GM21723 (cell line): Measurements from ENCODE around the gene METTL9.
"Not testable (repeated sequence)": the region's sequence is repeated elsewhere in the genome, so short reads cannot be mapped to it uniquely, and the experiment has no call there.

Source experiments
- ATAC-seq: cut with Tn5 transposase; IDR thresholded peaks from one replicate; pipeline ENCODE4 v1.9.1; 2021; ENCODE audit warnings: mild to moderate bottlenecking, moderate library complexity; ENCODE audit not compliant: unreplicated experiment

The METTL9 gene

GRCh38 chr16:21608639-21609328 is 9.4 kb downstream of the METTL9 start:
- no peak for ATAC-seq

GRCh38 chr16:21610006-21610544 is 10.7 kb downstream of the METTL9 start:
- ATAC-seq = no peak

GRCh38 chr16:21610766-21611165 is 11.4 kb downstream of the METTL9 start:
- no peak for ATAC-seq

- ATAC-seq = no peak
Observed at GRCh38 chr16:21611198-21611555, 11.8 kb downstream of the METTL9 start.

- no peak for ATAC-seq
Observed at GRCh38 chr16:21611556-21612384, 12.4 kb downstream of the METTL9 start.

GRCh38 chr16:21613361-21613760 is 14.0 kb downstream of the METTL9 start:
- no peak for ATAC-seq

GRCh38 chr16:21613781-21614180 is 14.4 kb downstream of the METTL9 start:
- ATAC-seq = no peak

- ATAC-seq = no peak
Observed at GRCh38 chr16:21614896-21615295, 15.5 kb downstream of the METTL9 start.

- no peak for ATAC-seq
Observed at GRCh38 chr16:21617607-21618006, 18.2 kb downstream of the METTL9 start.

GRCh38 chr16:21618281-21618680 is 18.9 kb downstream of the METTL9 start:
- no peak for ATAC-seq

GRCh38 chr16:21619765-21620425 is 20.5 kb downstream of the METTL9 start:
- no peak for ATAC-seq

- no peak for ATAC-seq
Observed at GRCh38 chr16:21620592-21620991, 21.2 kb downstream of the METTL9 start.

- no peak for ATAC-seq
Observed at GRCh38 chr16:21622545-21622944, 23.2 kb downstream of the METTL9 start.

- ATAC-seq = no peak
Observed at GRCh38 chr16:21625026-21625425, 25.6 kb downstream of the METTL9 start.

GRCh38 chr16:21626659-21627277 is 27.4 kb downstream of the METTL9 start:
- ATAC-seq = no peak

- ATAC-seq = no peak
Observed at GRCh38 chr16:21628121-21628726, 28.8 kb downstream of the METTL9 start.

- no peak for ATAC-seq
Observed at GRCh38 chr16:21628772-21629171, 29.4 kb downstream of the METTL9 start.

GRCh38 chr16:21629616-21630539 is 30.5 kb downstream of the METTL9 start:
- ATAC-seq = not testable (repeated sequence)

GRCh38 chr16:21630866-21631265 is 31.5 kb downstream of the METTL9 start:
- ATAC-seq = not testable (repeated sequence)

GRCh38 chr16:21631376-21631775 is 32.0 kb downstream of the METTL9 start:
- ATAC-seq = not testable (repeated sequence)
